Measurements from ENCODE around the gene NKPD1.

Gene NKPD1, protein sequence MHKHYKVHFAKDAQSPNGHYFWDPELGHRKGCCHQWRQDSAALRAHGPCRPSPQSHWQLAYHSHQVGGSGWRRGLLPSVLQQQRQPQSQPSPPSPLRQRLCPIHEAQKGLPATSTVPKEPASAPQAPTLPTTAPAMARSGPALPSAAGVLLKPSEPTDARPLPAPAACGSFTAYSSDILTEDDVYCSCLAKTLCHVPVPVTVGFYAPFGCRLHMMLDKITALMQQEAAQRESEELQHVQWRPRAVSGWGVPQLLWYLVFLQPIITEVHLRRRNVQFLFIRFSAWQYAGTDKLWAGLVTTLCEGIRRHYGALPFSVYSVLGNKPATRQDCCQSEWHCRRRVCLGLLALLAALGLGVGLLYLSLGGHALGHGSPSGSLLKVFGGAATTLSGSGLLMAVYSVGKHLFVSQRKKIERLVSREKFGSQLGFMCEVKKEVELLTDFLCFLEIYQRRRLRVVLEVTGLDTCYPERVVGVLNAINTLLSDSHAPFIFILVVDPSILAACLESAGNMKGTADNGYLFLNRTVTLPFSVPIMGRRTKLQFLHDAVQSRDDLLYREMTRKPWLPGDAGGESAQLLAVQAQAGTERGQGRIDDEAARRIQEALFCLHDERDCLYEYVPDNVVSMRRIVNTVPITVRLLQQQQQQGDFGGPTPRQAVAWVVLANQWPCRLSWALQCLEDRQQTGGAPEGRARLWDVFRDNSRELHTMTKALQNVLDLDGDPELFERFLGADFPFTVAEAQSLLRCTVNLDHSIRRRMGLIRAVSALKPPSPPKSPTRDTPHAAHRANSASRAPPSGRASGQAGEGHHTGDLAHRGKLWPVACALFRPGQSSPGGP

DNA sequence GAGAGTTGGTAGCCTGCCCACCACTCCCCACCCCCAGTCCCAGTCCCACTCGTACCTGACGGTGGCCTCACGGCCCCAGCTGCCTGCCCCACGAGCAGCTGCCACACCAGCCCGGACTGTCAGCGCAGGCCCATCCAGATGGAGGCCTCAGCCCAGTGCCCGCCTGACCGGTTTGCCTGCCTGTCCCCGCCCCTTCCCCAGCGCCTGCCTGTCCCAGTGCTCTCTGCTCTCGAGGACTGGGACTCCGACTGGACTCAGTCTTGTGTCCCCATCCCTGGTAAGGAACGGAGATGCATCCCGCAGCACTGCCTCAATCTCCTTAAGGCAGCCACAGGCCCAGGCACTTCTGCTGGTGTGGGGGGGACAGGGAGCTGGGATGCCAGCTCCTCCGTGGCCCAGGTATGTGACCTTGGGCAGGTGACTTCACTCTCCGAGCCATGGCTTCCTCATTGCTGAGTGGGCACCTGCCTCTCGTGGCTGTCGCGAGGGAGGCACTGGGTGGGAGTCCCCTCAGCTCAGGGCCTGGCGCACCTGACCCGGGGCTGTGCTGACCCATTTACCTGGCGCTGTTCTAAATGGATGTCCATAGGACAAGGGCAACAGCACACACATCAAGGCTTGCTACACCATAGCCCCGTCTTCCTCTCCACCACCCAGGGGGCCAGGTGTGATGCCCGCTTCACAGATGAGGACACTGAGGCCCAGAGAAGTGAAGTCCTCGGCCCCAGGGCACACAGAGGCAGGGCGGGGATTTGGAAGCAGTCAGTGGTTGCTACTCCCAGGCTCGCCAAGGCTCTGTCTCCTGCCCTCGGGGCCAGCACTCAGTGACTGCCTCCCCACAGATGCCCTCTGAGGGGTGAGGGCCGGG is at the start of gene NKPD1:
Gene NKPD1 (minus strand): TSS at position 113 of the 868 bp plus-strand sequence. CDS start 832 bp downstream, outside the sequence.
- peaks cover 0 to 11% (median 9%) of the 10 kb centered on the region in 5 donors for H3K4me1 ChIP-seq (ENCODE audit: control insufficient read depth in 5 of 5, insufficient read depth in 5 of 5, low read length in 5 of 5)
- H3K36me3 ChIP-seq (ENCODE audit: control insufficient read depth in 5 of 5, insufficient read depth in 5 of 5, low read length in 5 of 5), result no peaks in the 10 kb centered on the region
- no peak within 1 kb of the TSS for H3K9ac ChIP-seq (ENCODE audit: low read length in 5 of 5)
- no peak within 1 kb of the TSS for H3K4me3 ChIP-seq (ENCODE audit: low read depth in 1 of 5, low read length in 5 of 5)
- peaks cover 55 to 67% (median 60%) of the 10 kb centered on the region in 5 donors for H3K27me3 ChIP-seq (ENCODE audit: control insufficient read depth in 5 of 5, insufficient read depth in 4 of 5, low read length in 5 of 5)
- no peak within 1 kb of the TSS for H3K27ac ChIP-seq (ENCODE audit: low read depth, low read length)
- no peaks in the 10 kb centered on the region for H3K9me3 ChIP-seq (ENCODE audit: control insufficient read depth in 5 of 5, low read length in 5 of 5)

DNA sequence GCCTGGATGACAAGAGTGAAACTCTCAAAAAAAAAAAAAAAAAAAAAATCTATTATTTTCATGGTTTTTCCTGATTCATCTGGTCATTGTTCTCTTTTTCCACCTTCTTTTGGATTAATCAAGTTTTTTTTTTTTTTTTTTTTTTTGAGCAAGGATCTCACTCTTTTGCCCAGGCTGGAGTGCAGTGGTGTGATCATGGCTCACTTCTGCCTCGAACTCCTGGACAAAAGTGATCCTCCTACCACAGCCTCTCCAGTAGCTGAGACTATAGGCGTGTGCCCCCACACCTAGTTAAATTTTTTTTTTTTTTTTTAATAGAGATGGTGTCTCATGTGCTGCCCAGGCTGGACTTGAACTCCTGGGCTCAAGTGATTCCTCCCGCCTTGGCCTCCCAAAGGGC is 45.5 kb upstream of the NKPD1 start:
- peaks cover 0 to 2% (median 0%) of the 10 kb centered on the region in 5 donors for H3K27me3 ChIP-seq (ENCODE audit: control insufficient read depth in 5 of 5, insufficient read depth in 4 of 5, low read length in 5 of 5)
- no peaks in the 10 kb centered on the region for H3K36me3 ChIP-seq (ENCODE audit: control insufficient read depth in 5 of 5, insufficient read depth in 5 of 5, low read length in 5 of 5)
- H3K4me3 ChIP-seq (ENCODE audit: low read depth in 1 of 5, low read length in 5 of 5), result no peak overlapping the region
- H3K27ac ChIP-seq (ENCODE audit: low read depth, low read length), result no peak overlapping the region
- no peak overlapping the region for H3K9ac ChIP-seq (ENCODE audit: low read length in 5 of 5)
- H3K4me1 ChIP-seq (ENCODE audit: control insufficient read depth in 5 of 5, insufficient read depth in 5 of 5, low read length in 5 of 5), result peaks cover 0 to 1% (median 0%) of the 10 kb centered on the region in 5 donors
- no peaks in the 10 kb centered on the region for H3K9me3 ChIP-seq (ENCODE audit: control insufficient read depth in 5 of 5, low read length in 5 of 5)

DNA sequence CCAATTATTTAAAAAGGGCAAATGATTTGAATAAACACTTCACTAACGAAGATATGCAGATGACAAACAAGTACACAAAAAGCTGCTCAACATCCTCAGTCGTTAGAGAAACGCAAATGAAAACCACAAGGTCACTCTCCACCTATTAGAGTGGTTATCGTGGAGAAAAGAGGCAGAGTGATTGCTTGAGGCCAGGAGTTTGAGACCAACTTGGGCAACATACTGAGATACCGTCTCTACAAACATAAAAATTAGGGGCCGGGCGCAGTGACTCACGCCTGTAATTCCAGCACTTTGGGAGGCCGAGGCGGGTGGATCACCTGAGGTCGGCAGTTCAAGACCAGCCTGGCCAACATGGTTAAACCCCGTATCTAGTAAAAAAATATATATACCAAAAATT is 45.0 kb upstream of the NKPD1 start:
- no peak overlapping the region for H3K9ac ChIP-seq (ENCODE audit: low read length in 5 of 5)
- H3K27me3 ChIP-seq (ENCODE audit: control insufficient read depth in 5 of 5, insufficient read depth in 4 of 5, low read length in 5 of 5), result no peaks in the 10 kb centered on the region
- no peak overlapping the region for H3K27ac ChIP-seq (ENCODE audit: low read depth, low read length)
- no peak overlapping the region for H3K4me3 ChIP-seq (ENCODE audit: low read depth in 1 of 5, low read length in 5 of 5)
- H3K36me3 ChIP-seq (ENCODE audit: control insufficient read depth in 5 of 5, insufficient read depth in 5 of 5, low read length in 5 of 5), result no peaks in the 10 kb centered on the region
- H3K4me1 ChIP-seq (ENCODE audit: control insufficient read depth in 5 of 5, insufficient read depth in 5 of 5, low read length in 5 of 5), result no peaks in the 10 kb centered on the region
- H3K9me3 ChIP-seq (ENCODE audit: control insufficient read depth in 5 of 5, low read length in 5 of 5), result no peaks in the 10 kb centered on the region

- Histone ChIP-seq H3K9ac (ENCODE audit: low read length in 5 of 5) (no peak overlapping the region), H3K27ac (ENCODE audit: low read depth, low read length) (no peak overlapping the region), H3K9me3 (ENCODE audit: control insufficient read depth in 5 of 5, low read length in 5 of 5) (no peaks in the 10 kb centered on the region), H3K4me3 (ENCODE audit: low read depth in 1 of 5, low read length in 5 of 5) (no peak overlapping the region), H3K27me3 (ENCODE audit: control insufficient read depth in 5 of 5, insufficient read depth in 4 of 5, low read length in 5 of 5) (no peaks in the 10 kb centered on the region), H3K36me3 (ENCODE audit: control insufficient read depth in 5 of 5, insufficient read depth in 5 of 5, low read length in 5 of 5) (no peaks in the 10 kb centered on the region), H3K4me1 (ENCODE audit: control insufficient read depth in 5 of 5, insufficient read depth in 5 of 5, low read length in 5 of 5) (no peaks in the 10 kb centered on the region)
Observed at GRCh38 chr19:45202637-45203036, 41.9 kb upstream of the NKPD1 start.

- Histone ChIP-seq H3K9ac (ENCODE audit: low read length in 5 of 5) (no peak overlapping the region), H3K27me3 (ENCODE audit: control insufficient read depth in 5 of 5, insufficient read depth in 4 of 5, low read length in 5 of 5) (no peaks in the 10 kb centered on the region)
Observed at GRCh38 chr19:45200568-45200967, 39.8 kb upstream of the NKPD1 start.

GRCh38 chr19:45195764-45196163 is 35.0 kb upstream of the NKPD1 start:
- Histone ChIP-seq H3K9me3 (ENCODE audit: control insufficient read depth in 5 of 5, low read length in 5 of 5) (no peaks in the 10 kb centered on the region), H3K4me3 (ENCODE audit: low read depth in 1 of 5, low read length in 5 of 5) (no peak overlapping the region), H3K27me3 (ENCODE audit: control insufficient read depth in 5 of 5, insufficient read depth in 4 of 5, low read length in 5 of 5) (no peaks in the 10 kb centered on the region), H3K4me1 (ENCODE audit: control insufficient read depth in 5 of 5, insufficient read depth in 5 of 5, low read length in 5 of 5) (no peaks in the 10 kb centered on the region), H3K9ac (ENCODE audit: low read length in 5 of 5) (no peak overlapping the region), H3K36me3 (ENCODE audit: control insufficient read depth in 5 of 5, insufficient read depth in 5 of 5, low read length in 5 of 5) (peaks cover 0 to 6% (median 0%) of the 10 kb centered on the region in 5 donors), H3K27ac (ENCODE audit: low read depth, low read length) (no peak overlapping the region)

More at GRCh38 chr19:45200568-45200967, 39.8 kb upstream of the NKPD1 start:
- Histone ChIP-seq H3K9me3 (ENCODE audit: control insufficient read depth in 5 of 5, low read length in 5 of 5) (no peaks in the 10 kb centered on the region), H3K36me3 (ENCODE audit: control insufficient read depth in 5 of 5, insufficient read depth in 5 of 5, low read length in 5 of 5) (no peaks in the 10 kb centered on the region), H3K27ac (ENCODE audit: low read depth, low read length) (no peak overlapping the region), H3K4me1 (ENCODE audit: control insufficient read depth in 5 of 5, insufficient read depth in 5 of 5, low read length in 5 of 5) (no peaks in the 10 kb centered on the region), H3K4me3 (ENCODE audit: low read depth in 1 of 5, low read length in 5 of 5) (no peak overlapping the region)

DNA sequence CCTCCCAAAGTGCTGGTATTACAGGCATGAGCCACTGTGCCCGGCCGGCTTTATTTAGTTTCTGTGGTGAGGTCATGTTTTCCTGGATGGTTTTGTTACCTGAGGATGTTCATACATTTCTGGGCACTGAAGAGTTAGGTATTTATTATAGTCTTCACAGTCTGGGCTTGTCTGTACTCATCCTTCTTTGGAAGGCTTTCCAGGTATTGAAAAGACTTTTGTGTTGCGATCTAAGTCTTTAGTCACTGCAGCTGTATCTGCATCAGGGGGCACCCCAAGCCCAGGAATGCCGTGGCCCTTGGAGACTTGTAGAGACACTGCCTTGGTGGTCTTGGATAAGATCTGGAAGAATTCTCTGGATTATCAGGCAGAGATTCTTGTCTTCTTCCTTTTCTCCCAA is 30.6 kb upstream of the NKPD1 start:
- peak overlapping the region in 1 of 5 donors; percentile 21 for H3K9ac ChIP-seq (ENCODE audit: low read length in 5 of 5)
- H3K4me1 ChIP-seq (ENCODE audit: control insufficient read depth in 5 of 5, insufficient read depth in 5 of 5, low read length in 5 of 5), result peaks cover 0 to 4% (median 0%) of the 10 kb centered on the region in 5 donors
- H3K4me3 ChIP-seq (ENCODE audit: low read depth in 1 of 5, low read length in 5 of 5), result no peak overlapping the region
- H3K9me3 ChIP-seq (ENCODE audit: control insufficient read depth in 5 of 5, low read length in 5 of 5), result no peaks in the 10 kb centered on the region
- no peak overlapping the region for H3K27ac ChIP-seq (ENCODE audit: low read depth, low read length)
- peaks cover 0 to 6% (median 0%) of the 10 kb centered on the region in 5 donors for H3K36me3 ChIP-seq (ENCODE audit: control insufficient read depth in 5 of 5, insufficient read depth in 5 of 5, low read length in 5 of 5)
- H3K27me3 ChIP-seq (ENCODE audit: control insufficient read depth in 5 of 5, insufficient read depth in 4 of 5, low read length in 5 of 5), result no peaks in the 10 kb centered on the region

- Histone ChIP-seq H3K27me3 (ENCODE audit: control insufficient read depth in 5 of 5, insufficient read depth in 4 of 5, low read length in 5 of 5) (no peaks in the 10 kb centered on the region), H3K9me3 (ENCODE audit: control insufficient read depth in 5 of 5, low read length in 5 of 5) (no peaks in the 10 kb centered on the region), H3K9ac (ENCODE audit: low read length in 5 of 5) (no peak overlapping the region), H3K36me3 (ENCODE audit: control insufficient read depth in 5 of 5, insufficient read depth in 5 of 5, low read length in 5 of 5) (peaks cover 0 to 6% (median 0%) of the 10 kb centered on the region in 5 donors), H3K4me3 (ENCODE audit: low read depth in 1 of 5, low read length in 5 of 5) (no peak overlapping the region), H3K27ac (ENCODE audit: low read depth, low read length) (no peak overlapping the region), H3K4me1 (ENCODE audit: control insufficient read depth in 5 of 5, insufficient read depth in 5 of 5, low read length in 5 of 5) (peaks cover 0 to 4% (median 0%) of the 10 kb centered on the region in 5 donors)
Observed at GRCh38 chr19:45189971-45190370, 29.2 kb upstream of the NKPD1 start.

GRCh38 chr19:45187421-45188100 is 26.8 kb upstream of the NKPD1 start:
- Histone ChIP-seq H3K9ac (ENCODE audit: low read length in 5 of 5) (no peak overlapping the region), H3K27ac (ENCODE audit: low read depth, low read length) (no peak overlapping the region), H3K4me1 (ENCODE audit: control insufficient read depth in 5 of 5, insufficient read depth in 5 of 5, low read length in 5 of 5) (peaks cover 0 to 8% (median 0%) of the 10 kb centered on the region in 5 donors), H3K9me3 (ENCODE audit: control insufficient read depth in 5 of 5, low read length in 5 of 5) (no peaks in the 10 kb centered on the region), H3K4me3 (ENCODE audit: low read depth in 1 of 5, low read length in 5 of 5) (no peak overlapping the region), H3K36me3 (ENCODE audit: control insufficient read depth in 5 of 5, insufficient read depth in 5 of 5, low read length in 5 of 5) (peaks cover 0 to 6% (median 0%) of the 10 kb centered on the region in 5 donors), H3K27me3 (ENCODE audit: control insufficient read depth in 5 of 5, insufficient read depth in 4 of 5, low read length in 5 of 5) (no peaks in the 10 kb centered on the region)

Data from subcutaneous abdominal adipose tissue (tissue), 5 donors.